ENCODE data around the gene UNC5C.

DNA sequence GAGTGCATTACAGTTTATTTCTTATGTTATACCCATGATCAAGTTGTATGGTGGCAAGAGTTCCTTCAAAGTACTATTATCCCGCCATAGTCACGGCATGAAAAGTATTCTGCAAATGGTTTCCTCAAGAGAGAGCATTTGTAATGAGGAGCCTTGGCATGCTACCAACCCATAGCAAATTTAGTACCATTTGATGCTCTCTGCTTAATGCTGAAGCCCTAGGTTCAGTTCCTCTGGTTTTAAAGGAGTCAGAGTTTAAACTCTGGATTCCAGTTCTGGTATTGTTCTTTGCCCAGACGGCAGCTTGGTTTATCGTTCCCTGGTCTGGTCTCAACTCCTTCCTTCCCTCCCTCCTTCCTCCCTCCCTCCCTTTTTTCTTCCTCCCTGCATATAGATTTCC, 419.7 kb downstream of the UNC5C start:
- TF ChIP-seq, protein P1, sequence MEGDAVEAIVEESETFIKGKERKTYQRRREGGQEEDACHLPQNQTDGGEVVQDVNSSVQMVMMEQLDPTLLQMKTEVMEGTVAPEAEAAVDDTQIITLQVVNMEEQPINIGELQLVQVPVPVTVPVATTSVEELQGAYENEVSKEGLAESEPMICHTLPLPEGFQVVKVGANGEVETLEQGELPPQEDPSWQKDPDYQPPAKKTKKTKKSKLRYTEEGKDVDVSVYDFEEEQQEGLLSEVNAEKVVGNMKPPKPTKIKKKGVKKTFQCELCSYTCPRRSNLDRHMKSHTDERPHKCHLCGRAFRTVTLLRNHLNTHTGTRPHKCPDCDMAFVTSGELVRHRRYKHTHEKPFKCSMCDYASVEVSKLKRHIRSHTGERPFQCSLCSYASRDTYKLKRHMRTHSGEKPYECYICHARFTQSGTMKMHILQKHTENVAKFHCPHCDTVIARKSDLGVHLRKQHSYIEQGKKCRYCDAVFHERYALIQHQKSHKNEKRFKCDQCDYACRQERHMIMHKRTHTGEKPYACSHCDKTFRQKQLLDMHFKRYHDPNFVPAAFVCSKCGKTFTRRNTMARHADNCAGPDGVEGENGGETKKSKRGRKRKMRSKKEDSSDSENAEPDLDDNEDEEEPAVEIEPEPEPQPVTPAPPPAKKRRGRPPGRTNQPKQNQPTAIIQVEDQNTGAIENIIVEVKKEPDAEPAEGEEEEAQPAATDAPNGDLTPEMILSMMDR (IDR thresholded peaks at IDR 0.05), result no peak
- TF ChIP-seq POLR2A (IDR thresholded peaks at IDR 0.05) (no peak), POLR2AphosphoS5 (IDR thresholded peaks at IDR 0.05) (no peak), EP300 (IDR thresholded peaks at IDR 0.05) (no peak)
